ENCODE results near the gene FGFR3.

The FGFR3 gene

GRCh38 chr4:1807332-1807777, 14.3 kb downstream of the FGFR3 start:
- H3K4me3 ChIP-seq (ENCODE audit: low read depth, low read length) = no peak overlapping the region
- no peak for DNase-seq (ENCODE audit: low read depth, low spot score)
- ChIA-PET CTCF (interaction anchor here (1.4 to 11.4 kb wide), 7 partner anchors 12 to 114 kb away, joined by 3 to 205 read pairs (median 67); partner anchors contain the start of gene FGFR3), POLR2A (interaction anchor here (0.6 kb wide), 1 partner anchor 92 kb away, joined by 3 read pairs; no protein-coding TSS in a partner anchor)
- no peak for TF ChIP-seq CTCF (IDR thresholded peaks at IDR 0.05; ENCODE audit: insufficient read depth, low read length, missing control alignments)

- no peak for DNase-seq (ENCODE audit: low read depth, low spot score)
- no peak overlapping the region for H3K4me3 ChIP-seq (ENCODE audit: low read depth, low read length)
- TF ChIP-seq CTCF (IDR thresholded peaks at IDR 0.05; ENCODE audit: insufficient read depth, low read length, missing control alignments) = no peak
- ChIA-PET CTCF (interaction anchor here (0.8 to 11.4 kb wide), 18 partner anchors 12 to 115 kb away, joined by 3 to 205 read pairs (median 18); partner anchors contain the start of gene FGFR3), POLR2A (no interaction called here)
These were observed 15.3 kb downstream of the FGFR3 start for GRCh38 chr4:1808396-1808795.

- ChIA-PET CTCF (interaction anchor here (0.6 to 11.4 kb wide), 30 partner anchors 11 to 116 kb away, joined by 3 to 205 read pairs (median 4); partner anchors contain the start of gene FGFR3), POLR2A (no interaction called here)
- DNase-seq (ENCODE audit: low read depth, low spot score) = no peak
- no peak for TF ChIP-seq CTCF (IDR thresholded peaks at IDR 0.05; ENCODE audit: insufficient read depth, low read length, missing control alignments)
- H3K4me3 ChIP-seq (ENCODE audit: low read depth, low read length) = no peak overlapping the region
These were observed 16.0 kb downstream of the FGFR3 start for GRCh38 chr4:1808851-1809753.

GRCh38 chr4:1809754-1810502, 16.8 kb downstream of the FGFR3 start:
- H3K4me3 ChIP-seq (ENCODE audit: low read depth, low read length) = no peak overlapping the region
- POLR2A ChIA-PET = no interaction called here
- TF ChIP-seq CTCF (IDR thresholded peaks at IDR 0.05; ENCODE audit: insufficient read depth, low read length, missing control alignments) = peak; percentile 97
- DNase-seq (ENCODE audit: low read depth, low spot score) = no peak
- CTCF ChIA-PET = interaction anchor here (0.6 to 11.4 kb wide), 35 partner anchors 8 to 117 kb away, joined by 3 to 205 read pairs (median 4); partner anchors contain the start of genes FGFR3 and LETM1

- ChIA-PET CTCF (interaction anchor here (0.8 to 11.4 kb wide), 28 partner anchors 9 to 118 kb away, joined by 3 to 205 read pairs (median 6); partner anchors contain the start of genes FGFR3 and LETM1), POLR2A (no interaction called here)
- no peak for TF ChIP-seq CTCF (IDR thresholded peaks at IDR 0.05; ENCODE audit: insufficient read depth, low read length, missing control alignments)
- DNase-seq (ENCODE audit: low read depth, low spot score) = no peak
- no peak overlapping the region for H3K4me3 ChIP-seq (ENCODE audit: low read depth, low read length)
These were observed 17.7 kb downstream of the FGFR3 start for GRCh38 chr4:1810765-1811164.

Data from AG04449 (cell line).